Measurements from ENCODE around the gene TEX2. TPM values are rescaled to one million over a fixed set of nuclear protein-coding genes. Genes with fewer than 3 reads are reported as not detected.

Gene TEX2
- total and polyA plus RNA-seq, 9 of the 15 experiments (the other 6 are each of a cell fraction or from before 2014, with no cell fraction given), result 4.1 to 27.6 (median 19.3) TPM

- H3K9ac ChIP-seq (ENCODE audit: insufficient read depth in 1 of 2, low read depth in 2 of 2, low read length in 2 of 2), result no peak overlapping the region
- H4K20me1 ChIP-seq (replicated peaks; ENCODE audit: control insufficient read depth, insufficient read depth, low read length), result peaks cover 13% of the 10 kb centered on the region; the same call in 1 of the 2 replicates
- H3K27ac ChIP-seq (ENCODE audit: extremely low read depth, low read depth, low read length), result no peak overlapping the region
- H3K4me1 ChIP-seq (replicated peaks in 1 of 2; ENCODE audit: control insufficient read depth in 2 of 2, insufficient read depth in 2 of 2, low read length in 2 of 2), result peaks cover 2 to 4% of the 10 kb centered on the region in 2 experiments; a peak in 3 of 5 replicates
- no peak overlapping the region for H3K4me2 ChIP-seq (ENCODE audit: insufficient read depth, low read length)
- POLR2A ChIA-PET, result interaction anchor here (1.9 kb wide), 1 partner anchor 11 kb away, joined by 5 read pairs; no protein-coding TSS in a partner anchor
- intact Hi-C loops (cut with micrococcal nuclease) (no loop called here), in situ Hi-C loops (cut with MboI) (no loop called here)
- H3K9me3 ChIP-seq (replicated peaks; ENCODE audit: control insufficient read depth, insufficient read depth, low read depth, low read length), result no peaks in the 10 kb centered on the region
- no peak overlapping the region for H2AFZ ChIP-seq (ENCODE audit: low read depth, low read length)
- CTCF ChIA-PET (ENCODE audit: low intra/inter-chr PET ratio), result no interaction called here
- no peak for FAIRE-seq
- H3K36me3 ChIP-seq (ENCODE audit: control insufficient read depth, insufficient read depth, low read length), result peaks cover 18% of the 10 kb centered on the region; the same call in 2 of the 3 replicates
- BruUV-seq (replicated peaks), result no TSS peak
- WGBS (ENCODE audit: insufficient coverage, low coverage, missing lambda C conversion rate), result 48% methylated on average over 2 of the region's 2 CpGs
- no peak for DNase-seq (ENCODE audit: extremely low read depth in 1 of 4, low spot score in 3 of 4)
- no peaks in the 10 kb centered on the region for H3K27me3 ChIP-seq (ENCODE audit: control insufficient read depth in 2 of 2, insufficient read depth in 2 of 2, low read length in 2 of 2)
- H3K4me3 ChIP-seq, result no peak overlapping the region
- H3K79me2 ChIP-seq (ENCODE audit: control insufficient read depth, insufficient read depth, low read length), result peaks cover 86% of the 10 kb centered on the region
- ATAC-seq, result no peak
- H3K9me1 ChIP-seq (ENCODE audit: control insufficient read depth, insufficient read depth, low read length), result no peaks in the 10 kb centered on the region
- TF ChIP-seq NEUROD1 (IDR thresholded peaks at IDR 0.05; ENCODE audit: borderline replicate concordance, low read depth, low read length, partially characterized antibody) (no peak), ZNF609 (CRISPR knock-in tag; IDR thresholded peaks at IDR 0.05; ENCODE audit: borderline replicate concordance) (no peak), SP1 (CRISPR knock-in tag; IDR thresholded peaks at IDR 0.05) (no peak), FOSL1 (tag; conservative IDR thresholded peaks at IDR 0.05) (no peak), USF2 (CRISPR knock-in tag; IDR thresholded peaks at IDR 0.05) (no peak), U2AF2 (optimal IDR thresholded peaks at IDR 0.05; ENCODE audit: low read depth, low read length) (no peak), ARNT (IDR thresholded peaks at IDR 0.05) (no peak), SIN3A (IDR thresholded peaks at IDR 0.05; ENCODE audit: borderline replicate concordance in 2 of 2, control insufficient read depth in 1 of 2, low read depth in 2 of 2, low read length in 2 of 2) (no peak), ETS2 (tag; IDR thresholded peaks at IDR 0.05; ENCODE audit: borderline replicate concordance, poor library complexity, severe bottlenecking) (no peak), TRIM24 (IDR thresholded peaks at IDR 0.05) (no peak), MCM2 (IDR thresholded peaks at IDR 0.05; ENCODE audit: low read depth) (no peak), U2AF1 (optimal IDR thresholded peaks at IDR 0.05; ENCODE audit: low read depth, low read length) (no peak)
- TF ChIP-seq, protein P1, sequence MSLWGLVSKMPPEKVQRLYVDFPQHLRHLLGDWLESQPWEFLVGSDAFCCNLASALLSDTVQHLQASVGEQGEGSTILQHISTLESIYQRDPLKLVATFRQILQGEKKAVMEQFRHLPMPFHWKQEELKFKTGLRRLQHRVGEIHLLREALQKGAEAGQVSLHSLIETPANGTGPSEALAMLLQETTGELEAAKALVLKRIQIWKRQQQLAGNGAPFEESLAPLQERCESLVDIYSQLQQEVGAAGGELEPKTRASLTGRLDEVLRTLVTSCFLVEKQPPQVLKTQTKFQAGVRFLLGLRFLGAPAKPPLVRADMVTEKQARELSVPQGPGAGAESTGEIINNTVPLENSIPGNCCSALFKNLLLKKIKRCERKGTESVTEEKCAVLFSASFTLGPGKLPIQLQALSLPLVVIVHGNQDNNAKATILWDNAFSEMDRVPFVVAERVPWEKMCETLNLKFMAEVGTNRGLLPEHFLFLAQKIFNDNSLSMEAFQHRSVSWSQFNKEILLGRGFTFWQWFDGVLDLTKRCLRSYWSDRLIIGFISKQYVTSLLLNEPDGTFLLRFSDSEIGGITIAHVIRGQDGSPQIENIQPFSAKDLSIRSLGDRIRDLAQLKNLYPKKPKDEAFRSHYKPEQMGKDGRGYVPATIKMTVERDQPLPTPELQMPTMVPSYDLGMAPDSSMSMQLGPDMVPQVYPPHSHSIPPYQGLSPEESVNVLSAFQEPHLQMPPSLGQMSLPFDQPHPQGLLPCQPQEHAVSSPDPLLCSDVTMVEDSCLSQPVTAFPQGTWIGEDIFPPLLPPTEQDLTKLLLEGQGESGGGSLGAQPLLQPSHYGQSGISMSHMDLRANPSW (CRISPR knock-in tag; IDR thresholded peaks at IDR 0.05), result no peak
- TF ChIP-seq, protein P2, sequence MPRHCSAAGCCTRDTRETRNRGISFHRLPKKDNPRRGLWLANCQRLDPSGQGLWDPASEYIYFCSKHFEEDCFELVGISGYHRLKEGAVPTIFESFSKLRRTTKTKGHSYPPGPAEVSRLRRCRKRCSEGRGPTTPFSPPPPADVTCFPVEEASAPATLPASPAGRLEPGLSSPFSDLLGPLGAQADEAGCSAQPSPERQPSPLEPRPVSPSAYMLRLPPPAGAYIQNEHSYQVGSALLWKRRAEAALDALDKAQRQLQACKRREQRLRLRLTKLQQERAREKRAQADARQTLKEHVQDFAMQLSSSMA (CRISPR knock-in tag; IDR thresholded peaks at IDR 0.05), result no peak
Measured at GRCh38 chr17:64205804-64206203, 57.3 kb downstream of the TEX2 start.
